ENCODE data around the gene ADAMTS5.

ADAMTS5 gene

DNA sequence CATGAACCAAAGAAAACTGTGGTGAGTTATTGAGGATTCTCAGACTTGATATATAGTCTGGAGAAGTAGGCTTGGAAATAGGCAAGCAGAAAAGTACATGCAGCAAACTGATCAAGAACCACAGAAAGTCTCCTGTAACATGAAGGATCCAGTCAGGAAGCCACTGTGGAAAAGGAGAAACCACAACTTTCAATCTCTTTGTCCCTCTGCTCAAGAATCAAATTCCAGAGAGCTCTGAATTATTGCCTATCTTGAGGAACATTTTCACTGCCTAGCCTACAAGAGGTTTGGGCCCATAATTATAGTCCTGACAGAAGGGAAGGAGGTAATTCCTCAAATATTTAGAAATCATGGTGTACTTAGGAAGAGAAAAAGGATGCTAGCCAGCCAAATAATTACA is 78.6 kb downstream of the ADAMTS5 start:
- no peak for DNase-seq (ENCODE audit: low read depth, low spot score)

DNA sequence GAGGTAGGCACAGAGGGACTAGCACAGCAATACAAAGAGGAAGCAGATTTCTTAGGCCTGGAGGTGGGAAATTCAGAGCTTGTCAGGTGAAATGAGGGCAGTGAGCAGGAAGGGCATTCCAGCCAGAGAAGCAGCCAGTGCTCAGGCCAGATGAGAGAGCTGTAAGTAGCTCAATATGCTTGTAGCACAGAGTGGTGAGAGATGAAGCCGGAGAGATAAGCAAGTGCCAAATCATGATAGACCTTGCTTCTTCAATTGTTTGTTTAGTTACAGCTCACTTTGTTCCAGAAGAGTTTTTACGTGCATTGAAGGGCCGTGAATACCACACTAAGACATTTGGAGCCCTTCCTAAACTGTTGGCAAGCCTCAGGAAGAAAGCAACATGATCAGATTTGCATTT is 79.6 kb downstream of the ADAMTS5 start:
- no peak for DNase-seq (ENCODE audit: low read depth, low spot score)

DNA sequence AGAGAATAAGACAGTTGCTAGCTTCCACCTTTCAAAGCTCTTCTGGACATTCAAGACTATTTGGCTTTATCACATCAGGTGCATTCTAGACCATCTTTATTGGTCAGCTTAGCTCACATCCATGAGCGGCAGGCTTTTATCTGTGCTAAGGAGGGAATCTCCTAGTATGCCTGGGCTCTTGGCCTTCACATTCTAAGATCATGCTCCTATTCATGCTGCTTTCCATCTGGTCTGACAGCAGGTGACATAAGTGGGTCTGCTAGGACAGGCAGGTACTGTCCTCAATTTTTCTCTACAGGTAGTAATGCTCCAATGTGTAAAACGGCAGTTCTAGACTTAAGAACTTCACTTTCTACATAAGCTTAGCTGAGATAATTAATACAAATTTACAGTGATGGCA is 82.5 kb downstream of the ADAMTS5 start:
- no peak for DNase-seq (ENCODE audit: low read depth, low spot score)

DNA sequence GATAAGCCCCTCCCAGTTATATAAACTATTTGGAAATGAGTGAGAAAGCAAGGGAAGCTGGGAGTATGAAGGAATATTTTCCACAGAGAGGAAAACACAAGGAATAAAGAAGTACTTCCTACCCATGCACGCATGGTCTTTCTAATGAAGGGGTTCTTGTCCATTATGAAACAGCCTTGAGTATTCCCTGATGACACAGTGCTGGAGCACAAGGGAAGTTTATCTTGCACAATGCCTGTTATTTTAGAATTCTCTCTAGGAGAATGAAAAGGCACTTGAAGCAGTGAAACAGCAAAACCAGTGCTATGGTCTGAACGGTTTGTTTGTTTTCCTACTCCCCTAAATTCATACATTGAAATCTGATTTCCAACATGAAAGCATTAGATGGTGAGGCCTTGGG is 83.1 kb downstream of the ADAMTS5 start:
- no peak for DNase-seq (ENCODE audit: low read depth, low spot score)

DNA sequence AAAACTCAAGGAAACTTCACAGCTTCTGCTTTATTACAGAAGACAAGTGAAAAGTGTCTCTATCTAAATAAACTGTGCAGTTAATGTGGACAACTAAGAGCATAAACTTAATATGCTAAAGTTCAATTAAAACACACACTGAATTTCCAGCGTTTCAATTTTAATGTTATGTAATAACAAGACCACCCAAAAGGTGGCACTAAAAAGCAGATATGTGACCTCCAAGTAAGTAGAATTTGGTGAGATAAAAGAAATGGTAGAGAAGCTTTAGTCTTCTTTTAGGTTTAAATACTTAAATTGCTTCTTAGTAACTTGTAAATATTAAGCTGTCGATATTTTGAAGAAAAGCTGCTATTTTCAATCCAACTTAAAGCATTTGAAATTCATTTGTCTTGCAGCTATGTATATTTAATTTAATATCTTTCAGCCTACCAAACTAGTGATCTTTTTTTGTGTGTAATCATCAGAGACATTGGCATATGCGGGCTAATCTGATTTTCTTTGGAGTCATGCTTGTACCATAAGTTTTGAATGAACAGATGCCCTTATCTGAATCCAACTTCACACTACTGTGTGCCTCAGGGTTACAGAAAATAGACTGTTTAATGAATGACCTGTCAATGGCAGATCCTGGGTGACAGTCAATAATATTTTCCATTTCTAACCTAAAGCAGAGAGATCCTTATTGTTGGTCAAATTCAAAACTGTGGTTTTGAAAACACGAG is 85.2 kb downstream of the ADAMTS5 start:
- DNase-seq (ENCODE audit: low read depth, low spot score), result no peak

DNA sequence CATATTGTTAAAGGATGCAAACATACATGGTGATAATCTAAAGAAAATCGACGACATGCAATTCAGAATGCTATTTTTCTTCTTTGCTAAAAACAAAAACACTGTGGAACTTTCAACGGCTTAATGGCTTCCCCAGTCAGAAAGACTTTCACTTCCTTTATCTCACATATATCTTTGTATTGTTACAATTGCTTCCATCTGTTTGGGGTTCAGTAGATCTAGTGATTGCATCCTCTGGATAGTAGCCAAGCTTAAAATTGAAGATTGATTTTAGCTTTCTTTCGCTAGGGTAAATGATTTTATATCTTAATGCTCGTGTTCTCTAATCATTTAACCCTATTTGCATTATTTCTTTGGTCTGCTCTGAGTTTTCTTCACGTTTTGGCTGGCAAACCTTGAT is 89.9 kb downstream of the ADAMTS5 start:
- no peak for DNase-seq (ENCODE audit: low read depth, low spot score)

DNA sequence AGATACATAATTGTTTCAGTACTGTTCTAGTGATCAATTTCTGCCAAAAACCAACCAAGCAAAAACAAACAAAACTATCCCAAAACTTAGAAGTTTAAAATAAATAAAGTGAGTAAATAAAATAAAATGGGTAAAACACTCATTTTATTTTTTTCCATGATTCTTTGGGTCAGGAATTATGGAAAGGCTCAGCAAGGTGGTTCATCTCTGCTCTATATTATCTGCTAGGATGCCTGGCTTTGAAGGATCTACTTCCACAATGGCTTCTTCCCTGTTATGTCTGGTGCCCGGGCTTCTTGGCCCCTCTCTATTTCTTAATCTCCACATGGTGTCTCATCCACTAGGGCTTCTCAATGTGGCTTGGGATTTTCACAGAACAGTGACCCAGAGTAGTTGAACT is 92.5 kb downstream of the ADAMTS5 start:
- DNase-seq (ENCODE audit: low read depth, low spot score), result no peak
